Dedifferentiated amniotic fluid mesenchymal stem cell (primary cell): ENCODE data around the gene IRF1.

Source experiments
- DNase-seq: peaks from one replicate; pipeline ENCODE4 v3.0.0-alpha.2; 2016; ENCODE audit errors: extremely low spot score

IRF1 gene

GRCh38 chr5:132461569-132462070 is 29.0 kb downstream of the IRF1 start:
- DNase-seq, result no peak

- no peak for DNase-seq
Observed at GRCh38 chr5:132460846-132461568, 29.6 kb downstream of the IRF1 start.

GRCh38 chr5:132459983-132460838 is 30.4 kb downstream of the IRF1 start:
- no peak for DNase-seq

- DNase-seq, result peak; percentile 45
Observed at GRCh38 chr5:132459031-132459982, 31.3 kb downstream of the IRF1 start.

- DNase-seq, result no peak
Observed at GRCh38 chr5:132458651-132459030, 31.9 kb downstream of the IRF1 start.

GRCh38 chr5:132458226-132458560 is 32.4 kb downstream of the IRF1 start:
- DNase-seq, result peak; percentile 48

GRCh38 chr5:132457371-132458225 is 33.0 kb downstream of the IRF1 start:
- peak; percentile 86 for DNase-seq

GRCh38 chr5:132456987-132457361 is 33.6 kb downstream of the IRF1 start:
- no peak for DNase-seq

GRCh38 chr5:132456296-132456986 is 34.1 kb downstream of the IRF1 start:
- DNase-seq, result no peak

- no peak for DNase-seq
Observed at GRCh38 chr5:132455614-132456115, 34.9 kb downstream of the IRF1 start.

GRCh38 chr5:132454361-132454760 is 36.2 kb downstream of the IRF1 start:
- DNase-seq, result no peak

GRCh38 chr5:132451387-132451786 is 39.2 kb downstream of the IRF1 start:
- DNase-seq, result no peak

- no peak for DNase-seq
Observed at GRCh38 chr5:132449060-132449459, 41.5 kb downstream of the IRF1 start.

- DNase-seq, result no peak
Observed at GRCh38 chr5:132447196-132447595, 43.4 kb downstream of the IRF1 start.

GRCh38 chr5:132446621-132447020 is 44.0 kb downstream of the IRF1 start:
- peak; percentile 63 for DNase-seq

GRCh38 chr5:132445930-132446329 is 44.6 kb downstream of the IRF1 start:
- no peak for DNase-seq

- DNase-seq, result no peak
Observed at GRCh38 chr5:132445640-132445923, 45.0 kb downstream of the IRF1 start.

GRCh38 chr5:132444841-132445639 is 45.5 kb downstream of the IRF1 start:
- no peak for DNase-seq

- DNase-seq, result no peak
Observed at GRCh38 chr5:132444061-132444460, 46.5 kb downstream of the IRF1 start.
